ENCODE data around the gene BCAS4. TPM values are rescaled to one million over a fixed set of nuclear protein-coding genes. Genes with fewer than 3 reads are reported as not detected.
"Not testable (repeated sequence)": the region's sequence is repeated elsewhere in the genome, so short reads cannot be mapped to it uniquely, and the experiment has no call there.

BCAS4 gene
- total RNA-seq, 1 donor: 13.7 TPM

GRCh38 chr20:50800986-50801746 is 6.3 kb downstream of the BCAS4 start:
- not testable (repeated sequence) for H3K27me3 ChIP-seq (ENCODE audit: insufficient read depth, low read length); H3K9me3 ChIP-seq (ENCODE audit: low read depth, low read length); H3K4me3 ChIP-seq (ENCODE audit: low read length)
- peaks cover 20% of the 10 kb centered on the region for H3K4me1 ChIP-seq (ENCODE audit: insufficient read depth, low read length)

DNA sequence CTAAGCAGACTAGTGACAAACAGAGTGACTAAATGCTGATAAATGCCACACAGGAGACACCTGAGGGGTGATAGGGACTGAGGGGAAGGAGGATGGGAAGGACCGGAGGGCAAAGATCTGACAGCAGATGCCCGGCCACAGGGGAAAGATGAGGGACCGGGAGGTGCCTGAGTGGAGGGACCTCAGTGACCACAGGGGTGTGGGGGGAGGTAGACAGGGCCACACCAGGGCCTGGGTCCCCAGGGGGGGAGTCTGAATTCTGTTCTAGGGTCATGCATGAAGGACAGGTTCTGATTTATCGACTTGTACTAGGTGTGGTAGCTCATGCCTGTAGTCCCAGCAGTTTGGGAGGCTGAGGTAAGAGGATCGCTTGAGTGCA is 6.9 kb downstream of the BCAS4 start:
- H3K27me3 ChIP-seq (ENCODE audit: insufficient read depth, low read length): no peaks in the 10 kb centered on the region
- H3K4me1 ChIP-seq (ENCODE audit: insufficient read depth, low read length): peaks cover 24% of the 10 kb centered on the region

GRCh38 chr20:50802289-50802688 is 7.4 kb downstream of the BCAS4 start:
- Histone ChIP-seq H3K4me3 (ENCODE audit: low read length) (no peak overlapping the region), H3K27me3 (ENCODE audit: insufficient read depth, low read length) (no peaks in the 10 kb centered on the region), H3K4me1 (ENCODE audit: insufficient read depth, low read length) (peaks cover 24% of the 10 kb centered on the region), H3K9me3 (ENCODE audit: low read depth, low read length) (no peaks in the 10 kb centered on the region)

More for the DNA sequence above, 6.9 kb downstream of the BCAS4 start:
- Histone ChIP-seq H3K9me3 (ENCODE audit: low read depth, low read length) (no peaks in the 10 kb centered on the region), H3K4me3 (ENCODE audit: low read length) (no peak overlapping the region)

GRCh38 chr20:50804437-50805348 is 9.8 kb downstream of the BCAS4 start:
- Histone ChIP-seq H3K27me3 (ENCODE audit: insufficient read depth, low read length) (no peaks in the 10 kb centered on the region), H3K9me3 (ENCODE audit: low read depth, low read length) (no peaks in the 10 kb centered on the region), H3K4me1 (ENCODE audit: insufficient read depth, low read length) (peaks cover 24% of the 10 kb centered on the region), H3K4me3 (ENCODE audit: low read length) (no peak overlapping the region)

GRCh38 chr20:50805349-50805684 is 10.5 kb downstream of the BCAS4 start:
- H3K27me3 ChIP-seq (ENCODE audit: insufficient read depth, low read length): no peaks in the 10 kb centered on the region
- peaks cover 20% of the 10 kb centered on the region for H3K4me1 ChIP-seq (ENCODE audit: insufficient read depth, low read length)
- no peak overlapping the region for H3K4me3 ChIP-seq (ENCODE audit: low read length)
- no peaks in the 10 kb centered on the region for H3K9me3 ChIP-seq (ENCODE audit: low read depth, low read length)

DNA sequence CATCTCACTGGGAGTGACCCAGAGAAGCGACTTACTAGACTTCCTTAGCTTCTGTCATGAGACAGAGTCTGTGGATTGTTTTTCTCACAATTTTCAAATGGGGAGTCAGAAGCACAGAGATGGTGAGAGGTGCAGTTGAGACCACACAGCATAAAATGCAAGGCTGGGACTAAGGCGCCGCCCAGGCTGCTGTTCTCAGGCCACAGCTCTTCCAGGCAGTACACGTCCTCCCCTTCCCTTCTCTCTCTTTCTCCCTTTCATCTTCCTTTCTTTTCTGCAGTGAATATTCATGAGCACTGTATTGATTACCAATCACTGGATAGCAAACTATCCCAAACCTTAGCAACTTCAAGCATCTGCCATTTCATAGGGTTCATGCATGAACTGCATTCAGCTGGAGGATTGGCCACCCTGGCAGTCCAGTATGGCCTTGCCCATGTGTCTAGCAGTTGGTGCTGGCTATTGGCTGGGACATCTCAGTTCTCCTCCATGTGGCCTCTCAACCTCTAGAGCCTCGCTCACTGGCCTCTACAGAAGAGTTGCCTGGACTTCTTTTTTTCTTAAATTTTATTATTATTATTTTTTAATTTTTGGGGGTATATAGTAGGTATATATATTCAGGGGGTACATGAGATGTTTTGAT is 11.4 kb downstream of the BCAS4 start:
- Histone ChIP-seq H3K9me3 (ENCODE audit: low read depth, low read length) (no peaks in the 10 kb centered on the region), H3K4me1 (ENCODE audit: insufficient read depth, low read length) (peaks cover 20% of the 10 kb centered on the region), H3K27me3 (ENCODE audit: insufficient read depth, low read length) (no peaks in the 10 kb centered on the region), H3K4me3 (ENCODE audit: low read length) (no peak overlapping the region)

- Histone ChIP-seq H3K4me3 (ENCODE audit: low read length) (no peak overlapping the region), H3K27me3 (ENCODE audit: insufficient read depth, low read length) (no peaks in the 10 kb centered on the region), H3K9me3 (ENCODE audit: low read depth, low read length) (no peaks in the 10 kb centered on the region), H3K4me1 (ENCODE audit: insufficient read depth, low read length) (peaks cover 26% of the 10 kb centered on the region)
These were observed 15.2 kb downstream of the BCAS4 start for GRCh38 chr20:50810063-50810462.

GRCh38 chr20:50810842-50811241 is 16.0 kb downstream of the BCAS4 start:
- no peak overlapping the region for H3K4me3 ChIP-seq (ENCODE audit: low read length)
- H3K9me3 ChIP-seq (ENCODE audit: low read depth, low read length): no peaks in the 10 kb centered on the region
- H3K27me3 ChIP-seq (ENCODE audit: insufficient read depth, low read length): no peaks in the 10 kb centered on the region
- H3K4me1 ChIP-seq (ENCODE audit: insufficient read depth, low read length): peaks cover 27% of the 10 kb centered on the region

DNA sequence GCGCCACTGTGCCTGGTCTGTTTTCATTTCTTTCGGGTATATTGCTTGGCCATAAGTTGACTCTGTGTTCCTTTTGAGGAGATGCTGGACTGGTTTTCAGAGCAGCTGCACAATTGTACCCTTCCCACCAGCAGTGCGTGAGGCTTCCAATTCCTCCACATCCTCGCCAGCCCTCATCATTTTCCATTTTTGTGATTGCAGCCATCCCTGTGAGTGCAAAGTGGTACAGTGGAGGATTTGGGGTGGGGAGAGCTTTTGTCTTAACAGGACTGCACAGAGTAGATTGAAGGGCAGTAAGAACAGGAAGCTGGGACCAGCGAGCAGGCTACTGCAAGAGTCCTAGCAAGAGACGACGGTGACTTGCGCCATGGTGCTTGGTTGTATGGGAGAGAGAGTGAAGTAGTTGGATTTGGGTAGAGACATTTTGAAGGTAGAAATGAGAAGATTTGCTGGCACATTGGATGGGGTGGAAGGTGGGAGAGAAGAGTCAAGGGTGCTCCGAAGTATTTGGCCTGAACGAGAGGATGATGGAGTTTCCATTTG is 18.3 kb downstream of the BCAS4 start:
- Histone ChIP-seq H3K4me3 (ENCODE audit: low read length) (no peak overlapping the region), H3K27me3 (ENCODE audit: insufficient read depth, low read length) (no peaks in the 10 kb centered on the region), H3K4me1 (ENCODE audit: insufficient read depth, low read length) (peaks cover 42% of the 10 kb centered on the region), H3K9me3 (ENCODE audit: low read depth, low read length) (no peaks in the 10 kb centered on the region)

GRCh38 chr20:50813801-50814200 is 18.9 kb downstream of the BCAS4 start:
- Histone ChIP-seq H3K9me3 (ENCODE audit: low read depth, low read length) (no peaks in the 10 kb centered on the region), H3K27me3 (ENCODE audit: insufficient read depth, low read length) (no peaks in the 10 kb centered on the region), H3K4me1 (ENCODE audit: insufficient read depth, low read length) (peaks cover 48% of the 10 kb centered on the region), H3K4me3 (ENCODE audit: low read length) (no peak overlapping the region)

- H3K9me3 ChIP-seq (ENCODE audit: low read depth, low read length): no peaks in the 10 kb centered on the region
- no peak overlapping the region for H3K4me3 ChIP-seq (ENCODE audit: low read length)
- peaks cover 54% of the 10 kb centered on the region for H3K4me1 ChIP-seq (ENCODE audit: insufficient read depth, low read length)
- no peaks in the 10 kb centered on the region for H3K27me3 ChIP-seq (ENCODE audit: insufficient read depth, low read length)
These were observed 19.7 kb downstream of the BCAS4 start for GRCh38 chr20:50814438-50815161.

DNA sequence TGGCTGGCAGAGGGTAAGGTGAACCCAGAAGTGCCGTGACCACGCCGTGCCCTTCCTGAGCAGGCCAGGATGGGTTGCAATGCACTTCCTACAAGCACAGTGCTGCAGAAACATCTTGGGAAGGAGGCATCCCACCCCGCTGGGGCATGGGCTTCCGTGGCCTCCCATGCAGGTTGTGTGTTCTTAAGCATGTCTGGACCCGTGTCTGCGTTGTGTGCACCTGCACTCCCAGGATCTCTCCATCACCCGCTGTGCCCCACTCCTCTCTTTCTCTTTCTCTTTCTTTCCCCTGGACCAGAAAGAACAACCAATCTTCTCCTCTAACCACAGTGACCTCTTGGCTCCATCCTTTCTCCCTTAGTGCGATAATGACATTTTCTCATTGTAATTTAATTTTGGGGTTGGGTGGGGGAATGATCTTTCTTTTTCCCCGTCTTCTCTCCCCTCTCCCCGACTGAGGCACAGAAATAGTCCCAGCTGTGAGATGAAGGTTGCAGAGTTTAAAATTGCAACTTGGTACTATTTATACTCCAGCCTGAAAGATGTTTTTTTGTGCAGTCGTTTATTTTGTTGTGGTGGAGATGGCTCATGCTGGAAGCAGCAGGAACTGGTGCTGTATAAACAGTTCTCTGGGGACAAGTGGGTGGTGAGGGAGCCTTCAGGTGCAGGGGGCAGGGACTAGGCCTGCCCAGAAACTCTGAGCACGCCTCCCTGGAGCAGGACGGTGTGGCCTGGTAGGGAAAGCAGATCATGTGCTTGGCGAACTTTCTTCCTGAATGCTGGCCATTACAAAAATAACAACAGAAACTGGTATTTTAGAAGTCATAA is 20.5 kb downstream of the BCAS4 start:
- no peak overlapping the region for H3K4me3 ChIP-seq (ENCODE audit: low read length)
- peaks cover 57% of the 10 kb centered on the region for H3K4me1 ChIP-seq (ENCODE audit: insufficient read depth, low read length)
- H3K9me3 ChIP-seq (ENCODE audit: low read depth, low read length): no peaks in the 10 kb centered on the region
- no peaks in the 10 kb centered on the region for H3K27me3 ChIP-seq (ENCODE audit: insufficient read depth, low read length)

GRCh38 chr20:50817776-50818172 is 22.9 kb downstream of the BCAS4 start:
- Histone ChIP-seq H3K4me3 (ENCODE audit: low read length) (no peak overlapping the region), H3K9me3 (ENCODE audit: low read depth, low read length) (no peaks in the 10 kb centered on the region), H3K27me3 (ENCODE audit: insufficient read depth, low read length) (no peaks in the 10 kb centered on the region), H3K4me1 (ENCODE audit: insufficient read depth, low read length) (peaks cover 78% of the 10 kb centered on the region)

GRCh38 chr20:50819349-50819748 is 24.5 kb downstream of the BCAS4 start:
- no peaks in the 10 kb centered on the region for H3K9me3 ChIP-seq (ENCODE audit: low read depth, low read length)
- no peaks in the 10 kb centered on the region for H3K27me3 ChIP-seq (ENCODE audit: insufficient read depth, low read length)
- H3K4me3 ChIP-seq (ENCODE audit: low read length): no peak overlapping the region
- H3K4me1 ChIP-seq (ENCODE audit: insufficient read depth, low read length): peaks cover 70% of the 10 kb centered on the region
